GM21619 (cell line): ENCODE results near the gene LBH.
"Not testable (repeated sequence)": the region's sequence is repeated elsewhere in the genome, so short reads cannot be mapped to it uniquely, and the experiment has no call there.

Source experiments
- ATAC-seq: cut with Tn5 transposase; IDR thresholded peaks from one replicate; pipeline ENCODE4 v1.9.1; 2021; ENCODE audit not compliant: unreplicated experiment

The LBH gene

DNA sequence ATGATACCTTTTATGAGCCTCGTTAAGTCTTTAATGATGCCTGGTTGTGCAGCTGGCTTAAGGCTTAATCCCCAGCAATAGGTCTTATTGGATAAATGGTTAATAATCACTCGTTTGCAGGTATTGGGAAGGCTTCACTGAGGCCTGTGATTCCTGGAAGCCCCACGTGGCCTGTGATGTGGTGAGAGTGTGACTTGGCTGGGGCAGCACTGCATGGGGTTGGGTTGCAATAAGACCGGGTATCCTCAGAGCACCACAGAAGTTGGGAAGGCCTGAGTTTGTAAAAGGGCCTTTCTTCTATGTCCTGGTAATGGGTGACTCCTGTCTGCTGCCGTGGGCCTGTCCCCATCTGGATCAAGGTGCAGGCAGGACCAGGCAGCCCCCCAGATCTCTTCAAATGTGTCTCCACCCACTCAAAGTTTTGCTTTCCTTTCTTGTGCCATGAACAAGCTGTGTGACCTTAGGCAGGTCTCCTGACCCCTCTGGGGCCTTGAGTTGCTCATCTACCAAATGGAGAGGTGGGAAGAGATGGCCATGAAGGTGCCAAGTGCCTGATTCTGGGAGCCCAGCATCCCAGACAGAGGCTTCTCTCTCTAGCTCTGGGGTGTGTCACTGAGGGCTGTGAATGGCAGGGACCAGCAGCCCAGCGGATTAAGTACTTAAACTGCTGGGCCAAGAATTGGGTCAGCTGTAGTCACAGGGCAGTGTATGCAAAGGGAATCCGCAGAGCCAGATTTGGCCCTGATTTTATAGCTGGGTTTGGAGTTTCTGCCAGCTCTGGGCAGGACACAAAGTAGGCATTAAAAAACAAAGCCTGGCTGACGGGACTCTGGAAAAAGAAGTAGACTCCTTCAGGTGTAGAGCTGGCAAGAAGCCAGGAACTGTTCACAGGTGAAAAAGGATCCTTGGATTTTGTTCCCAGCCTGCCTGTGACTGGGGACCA, 24.4 kb downstream of the LBH start:
- ATAC-seq = no peak

DNA sequence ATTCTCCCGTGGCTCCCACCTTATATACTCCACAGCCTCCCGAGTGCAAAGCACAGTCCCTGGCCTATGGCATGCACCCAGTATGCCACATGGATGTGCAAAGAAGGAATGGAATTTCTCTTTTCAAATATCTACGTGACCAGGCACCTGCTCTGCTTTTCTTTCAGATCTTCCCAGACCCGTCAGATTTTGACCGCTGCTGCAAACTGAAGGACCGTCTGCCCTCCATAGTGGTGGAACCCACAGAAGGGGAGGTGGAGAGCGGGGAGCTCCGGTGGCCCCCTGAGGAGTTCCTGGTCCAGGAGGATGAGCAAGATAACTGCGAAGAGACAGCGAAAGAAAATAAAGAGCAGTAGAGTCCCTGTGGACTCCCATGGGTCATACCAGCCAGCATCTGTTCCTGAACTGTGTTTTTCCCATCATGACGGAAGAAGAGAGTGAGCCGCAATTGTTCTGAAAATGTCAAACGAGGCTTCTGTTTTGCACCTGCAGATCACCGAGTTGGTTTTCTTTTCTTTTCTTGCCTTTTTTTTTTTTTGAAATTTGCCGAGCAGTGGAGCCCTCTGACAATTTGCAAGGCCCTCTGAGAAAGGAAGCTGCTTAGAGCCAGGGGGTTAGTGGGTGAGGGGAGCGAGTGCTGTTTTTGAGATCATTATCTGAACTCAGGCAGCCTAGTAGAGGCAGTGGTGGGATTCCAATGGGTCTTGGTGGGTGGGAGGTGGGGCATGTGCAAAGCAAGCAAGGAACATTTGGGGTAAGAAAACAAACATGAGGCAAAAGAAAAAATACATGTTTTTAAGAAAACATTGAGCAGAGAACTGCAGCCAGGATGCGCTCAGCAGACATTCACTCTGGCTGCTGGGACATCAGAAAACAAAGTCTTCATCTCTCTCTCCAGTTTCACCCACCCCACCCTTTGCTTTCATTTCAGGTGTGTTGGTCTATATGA, 26.2 kb downstream of the LBH start:
- no peak for ATAC-seq

DNA sequence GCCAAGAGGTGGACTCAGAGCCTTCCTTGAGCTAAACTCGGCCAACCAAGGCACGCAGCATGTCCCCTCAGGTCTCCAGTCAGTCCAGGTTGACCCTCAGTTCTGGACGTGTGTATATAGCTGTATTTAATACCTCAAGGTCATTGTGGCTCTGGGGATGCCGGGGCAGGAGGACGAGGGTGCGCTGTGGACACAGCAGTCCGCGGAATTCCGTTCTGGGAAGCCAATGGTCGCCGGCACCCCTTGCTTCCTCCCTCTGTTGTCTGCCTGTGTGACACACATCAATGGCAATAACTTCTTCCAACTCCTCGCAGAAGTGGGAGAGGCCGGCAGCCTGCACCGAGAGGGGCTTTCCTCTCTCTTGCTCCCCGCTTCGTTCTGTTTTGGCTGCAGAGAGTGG, 27.7 kb downstream of the LBH start:
- no peak for ATAC-seq

DNA sequence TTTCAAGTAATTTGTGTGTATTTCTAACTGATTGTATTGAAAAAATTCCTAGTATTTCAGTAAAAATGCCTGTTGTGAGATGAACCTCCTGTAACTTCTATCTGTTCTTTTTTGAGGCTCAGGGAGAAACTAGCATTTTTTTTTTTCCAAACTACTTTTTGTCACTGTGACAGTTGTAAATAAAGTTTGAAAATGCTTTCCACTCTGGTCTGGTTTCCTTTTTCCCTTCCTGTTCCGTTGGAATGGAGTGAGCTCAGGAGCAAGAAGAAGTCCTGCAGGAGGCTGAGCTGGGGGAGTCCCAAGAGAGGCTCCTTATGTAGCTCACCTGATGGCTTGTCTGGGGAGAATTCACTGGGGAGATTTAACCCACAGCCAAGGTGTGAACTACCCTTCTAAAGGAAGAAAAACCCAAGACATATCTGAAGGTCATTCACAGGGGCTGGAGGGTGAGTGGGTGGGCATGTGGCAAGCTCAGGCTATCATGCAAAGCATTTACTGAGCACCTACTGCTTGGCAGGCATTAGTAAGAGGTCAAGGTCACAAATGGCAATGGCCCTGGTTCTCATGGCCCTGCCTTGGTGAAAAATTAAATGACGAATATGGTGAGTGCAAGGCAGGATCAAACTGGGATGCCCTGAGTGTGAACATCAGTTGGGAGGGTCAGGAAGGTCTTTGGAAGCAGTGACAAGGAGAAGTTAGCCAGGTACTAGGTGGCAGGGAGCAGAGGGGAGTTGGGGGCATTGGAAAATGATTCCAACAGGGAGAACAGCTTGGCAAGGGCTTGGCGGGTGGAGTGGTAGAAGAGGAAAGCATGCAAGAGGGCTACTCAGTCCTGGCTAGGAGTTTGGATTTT, 28.7 kb downstream of the LBH start:
- no peak for ATAC-seq

DNA sequence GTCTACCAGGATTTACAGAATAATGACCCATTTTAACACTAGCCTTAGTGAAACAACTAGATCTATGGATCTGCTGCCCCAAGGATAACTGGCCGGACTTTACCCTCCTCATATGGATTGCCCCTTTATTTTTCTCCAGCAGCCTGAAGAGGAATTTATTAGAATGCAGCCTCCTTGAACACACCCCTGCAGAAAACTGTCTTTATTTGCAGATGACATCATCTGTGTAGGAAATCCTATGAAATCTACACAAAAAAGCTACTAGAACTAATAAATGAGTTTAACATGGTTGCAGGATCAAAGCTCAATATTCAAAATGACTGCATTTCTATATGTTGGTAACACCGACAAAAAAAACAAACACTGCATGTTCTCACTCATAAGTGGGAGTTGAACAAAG, 29.6 kb downstream of the LBH start:
- no peak for ATAC-seq

DNA sequence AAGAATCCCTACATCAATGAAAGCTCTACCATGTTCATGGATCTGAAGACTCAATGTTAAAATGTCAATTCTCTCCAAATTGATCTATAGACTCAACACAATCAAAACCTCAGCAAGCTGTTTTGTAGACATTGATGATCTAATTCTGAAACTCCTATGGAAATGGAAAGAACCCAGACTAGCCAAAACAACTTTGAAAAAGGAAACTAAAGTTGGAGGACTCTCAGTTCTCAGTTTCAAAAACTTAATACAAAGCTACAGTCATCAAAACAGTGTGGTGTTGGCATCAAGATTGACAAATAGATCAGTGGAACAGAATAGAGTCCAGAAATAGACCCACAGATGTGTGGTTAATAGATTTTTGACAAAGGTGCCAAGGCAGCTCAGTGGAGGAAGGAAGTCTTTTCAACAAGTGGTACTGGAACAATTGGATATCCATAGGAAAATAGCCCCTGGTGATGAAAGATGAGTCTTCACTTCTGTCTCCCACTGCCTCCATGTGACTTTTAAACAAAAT, 30.4 kb downstream of the LBH start:
- no peak for ATAC-seq

DNA sequence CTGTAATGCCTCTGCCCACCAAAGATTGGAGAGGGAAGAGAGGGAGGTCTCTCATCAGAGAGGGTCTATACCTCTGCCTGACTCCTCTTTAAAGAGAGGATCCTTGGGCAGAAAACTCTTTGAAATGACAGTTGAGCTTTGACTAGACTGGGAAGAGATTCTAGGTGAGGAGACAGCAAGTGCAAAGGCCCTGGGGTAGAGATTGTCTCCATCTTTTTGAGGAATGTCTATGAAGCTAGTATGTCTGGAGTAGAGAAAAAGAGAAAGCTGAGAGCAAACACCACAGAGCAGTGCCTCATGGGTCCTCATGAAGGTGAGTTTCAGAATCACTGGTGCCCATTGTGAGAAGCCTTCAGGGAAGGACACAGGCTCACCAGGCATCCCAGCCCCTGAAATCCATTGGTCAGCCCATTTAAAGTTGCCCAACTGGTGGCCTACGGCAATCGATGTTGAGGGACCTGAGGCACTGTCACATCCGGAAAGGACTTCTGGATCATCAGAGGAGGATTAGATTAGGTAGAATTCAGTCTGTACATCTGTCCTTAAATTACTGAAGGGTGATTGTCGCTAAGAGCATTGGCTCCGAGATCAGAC, 31.5 kb downstream of the LBH start:
- ATAC-seq = no peak

DNA sequence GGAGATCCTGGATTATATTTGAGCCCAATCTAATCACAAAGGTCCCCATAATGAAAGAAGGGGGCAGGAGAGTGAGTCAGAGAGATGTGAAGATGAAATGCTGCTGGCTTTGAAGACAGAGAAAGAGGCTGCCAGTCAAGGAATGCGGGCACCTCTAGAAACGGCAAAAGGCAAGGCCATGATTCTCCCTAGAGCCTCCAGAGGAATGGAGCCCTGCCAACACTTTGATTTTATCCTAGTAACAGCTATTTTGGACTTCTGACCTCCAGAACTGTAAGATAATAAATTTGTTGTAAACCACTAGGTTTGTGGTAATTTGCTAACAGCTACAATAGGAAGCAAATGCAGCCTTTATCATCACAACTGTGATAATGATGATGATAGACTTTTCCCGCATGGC, 32.9 kb downstream of the LBH start:
- ATAC-seq = no peak

DNA sequence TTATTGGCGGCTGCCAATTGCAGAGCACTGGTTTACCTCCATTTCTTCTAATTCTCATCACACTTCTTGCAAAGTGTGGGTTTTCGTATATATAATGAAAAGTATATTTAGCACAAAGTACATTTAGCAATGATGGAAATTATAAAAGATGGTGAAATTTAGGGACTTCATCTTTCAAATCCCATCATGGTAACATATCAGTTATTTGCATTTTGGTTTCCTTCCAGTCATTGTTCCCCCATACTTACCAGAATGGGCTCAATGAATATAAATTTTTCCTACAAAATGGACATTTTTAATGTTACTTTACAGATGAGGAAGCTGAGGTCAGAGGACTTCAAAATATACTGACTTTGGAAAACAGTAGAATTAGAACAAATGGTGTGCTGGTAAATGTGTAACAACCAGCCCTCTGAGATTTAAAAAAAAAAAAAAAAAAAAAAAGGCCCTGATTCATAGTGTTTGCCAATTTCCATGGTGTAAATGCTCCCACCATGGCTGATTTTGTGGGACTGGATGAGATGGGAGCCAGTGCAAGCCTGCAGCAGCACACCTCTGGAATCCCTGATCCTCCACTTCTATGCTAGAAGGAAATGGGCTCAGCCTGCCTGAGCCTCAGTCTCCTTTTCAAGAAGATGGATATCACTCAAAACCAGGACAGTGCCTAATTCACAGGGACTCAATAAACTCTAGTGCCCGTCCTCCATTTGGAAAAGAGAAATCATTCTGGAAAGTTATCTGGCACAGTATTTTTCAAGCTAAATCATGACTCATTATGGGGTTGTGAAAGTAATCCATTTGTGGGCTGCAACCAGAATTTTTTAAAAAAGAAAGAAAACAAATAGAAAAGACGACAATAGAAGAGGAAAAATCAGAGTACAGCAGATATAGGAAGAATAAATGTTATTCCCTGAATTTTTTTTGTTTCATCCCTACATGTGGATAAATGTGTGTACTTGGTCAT, 34.0 kb downstream of the LBH start:
- ATAC-seq = no peak

DNA sequence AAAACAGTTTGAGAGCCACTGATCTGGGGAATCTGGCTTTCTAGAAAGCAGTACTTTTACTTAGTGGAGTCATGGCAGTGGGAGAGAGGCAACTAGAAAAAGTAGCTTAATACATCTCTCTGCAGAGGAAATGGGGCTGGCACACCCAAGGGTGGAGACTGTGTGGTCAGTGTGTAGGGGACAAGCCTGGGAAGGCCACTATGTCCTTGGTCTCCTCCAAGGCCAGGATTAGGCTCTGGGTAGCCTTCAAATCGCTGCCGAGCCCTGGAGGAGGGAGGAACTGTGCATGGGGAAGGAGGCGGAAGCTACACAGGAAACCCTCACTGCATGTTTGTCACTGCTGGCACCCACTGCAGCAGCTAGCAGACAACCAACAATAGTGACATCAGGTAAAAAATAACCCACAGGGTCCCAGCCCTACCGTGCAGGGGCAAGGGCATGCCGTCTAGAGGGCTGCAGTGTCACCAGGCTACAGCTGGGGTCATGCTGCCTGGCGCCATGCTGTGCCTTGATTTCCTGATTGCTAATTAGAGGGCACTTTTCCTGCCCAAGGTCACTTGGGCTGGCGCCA, 34.8 kb downstream of the LBH start:
- ATAC-seq = no peak

DNA sequence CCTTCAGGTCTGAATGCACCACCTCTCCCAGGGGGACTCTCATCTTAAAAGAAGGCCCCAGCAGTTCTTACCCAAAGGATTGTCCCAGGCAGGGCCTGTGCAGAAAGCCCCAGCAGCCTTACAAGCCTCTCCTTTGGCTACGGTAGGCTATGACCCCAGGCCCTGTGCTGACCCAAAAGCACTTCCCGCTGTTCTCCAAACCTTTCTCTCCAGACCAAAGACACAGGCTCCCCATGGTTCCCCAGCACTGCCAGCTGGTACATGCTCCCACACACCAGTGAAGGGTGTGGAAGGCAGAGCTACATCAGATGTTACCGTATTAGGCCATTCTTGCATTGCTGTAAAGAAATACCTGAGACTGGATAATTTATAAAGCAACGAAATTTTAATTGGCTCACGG, 35.4 kb downstream of the LBH start:
- no peak for ATAC-seq

DNA sequence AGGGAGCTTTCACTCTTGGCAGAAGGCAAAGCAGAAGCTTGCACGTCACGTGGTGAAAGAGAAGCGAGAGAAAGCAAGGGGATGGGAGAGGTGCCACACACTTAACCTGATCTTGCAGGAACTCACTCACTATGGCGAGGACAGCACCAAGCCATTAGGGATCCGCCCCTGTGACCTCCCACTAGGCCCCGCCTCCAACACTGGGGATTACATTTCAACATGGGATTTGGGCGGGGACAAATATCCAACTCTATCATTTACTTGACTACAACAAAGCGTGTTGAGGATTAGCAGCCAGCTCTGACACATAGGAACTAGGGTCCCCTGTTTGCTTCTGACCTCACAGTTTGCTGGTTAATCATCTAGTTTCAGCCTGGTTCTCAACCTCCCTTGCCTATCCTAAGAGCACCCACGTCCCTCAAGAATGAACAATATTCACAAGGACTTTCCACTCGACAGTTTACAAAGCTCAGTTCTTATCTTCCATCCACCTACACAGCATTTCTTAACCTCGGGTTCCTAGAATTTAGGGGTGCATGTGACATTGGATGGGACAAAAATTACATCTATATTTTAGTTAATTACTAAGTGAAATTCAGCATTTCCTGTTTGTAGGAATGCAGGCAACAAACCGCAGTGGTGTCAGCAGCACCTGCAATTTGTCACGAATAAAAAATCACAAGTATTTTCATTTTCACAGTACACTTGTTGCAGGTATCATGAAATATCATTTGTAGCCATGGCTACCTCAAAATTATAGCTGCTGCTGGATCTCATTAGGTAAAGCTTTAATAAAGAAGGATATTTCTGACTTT, 36.0 kb downstream of the LBH start:
- no peak for ATAC-seq

DNA sequence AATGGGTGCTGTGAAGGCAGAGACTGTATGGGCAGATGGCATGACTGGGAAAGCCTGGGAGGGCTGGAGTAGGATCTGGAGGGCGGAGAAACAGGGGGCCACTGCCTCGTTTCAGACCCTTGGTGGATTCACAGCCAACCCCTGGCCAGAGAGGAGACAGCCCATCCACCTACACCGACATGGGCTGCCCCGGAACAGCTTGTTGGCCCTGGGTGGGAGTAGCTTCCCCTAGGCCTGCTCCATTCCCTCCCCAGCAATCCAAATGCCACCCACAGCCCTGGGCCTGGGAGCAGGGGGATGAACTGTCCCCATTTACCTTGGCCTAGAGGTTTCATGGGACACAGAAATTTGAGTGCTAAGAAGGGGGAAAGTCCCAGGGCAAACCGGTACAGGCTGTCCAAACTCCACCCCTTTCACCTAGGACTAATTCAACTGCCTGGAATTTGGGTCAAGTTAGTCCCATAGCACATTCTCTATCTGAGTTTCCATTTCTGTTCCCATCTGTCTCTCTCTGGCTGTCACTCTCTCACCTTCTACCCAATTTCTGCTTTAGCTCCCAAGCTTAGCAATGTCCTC, 37.0 kb downstream of the LBH start:
- no peak for ATAC-seq

DNA sequence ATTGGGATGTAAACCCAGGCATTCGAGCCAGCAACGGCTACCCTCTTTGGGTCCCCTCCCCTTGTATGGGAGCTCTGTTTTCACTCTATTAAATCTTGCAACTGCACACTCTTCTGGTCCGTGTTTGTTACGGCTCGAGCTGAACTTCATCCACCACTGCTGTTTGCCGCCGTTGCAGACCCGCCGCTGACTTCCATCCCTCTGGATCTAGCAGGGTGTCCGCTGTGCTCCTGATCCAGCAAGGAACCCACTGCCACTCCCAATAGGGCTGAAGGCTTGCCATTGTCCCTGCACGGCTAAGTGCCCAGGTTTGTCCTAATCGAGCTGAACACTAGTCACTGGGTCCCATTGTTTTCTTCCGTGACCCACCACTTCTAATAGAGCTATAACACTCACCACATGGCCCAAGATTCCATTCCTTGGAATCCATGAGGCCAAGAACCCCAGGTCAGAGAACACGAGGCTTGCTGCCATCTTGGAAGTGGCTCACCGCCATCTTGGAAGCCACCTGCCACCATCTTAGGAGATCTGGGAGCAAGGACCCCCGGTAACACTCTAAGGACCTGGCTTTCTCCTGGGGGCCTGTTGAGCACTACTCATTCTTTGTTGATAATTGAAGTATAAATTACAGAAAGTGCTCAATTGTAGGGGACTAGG, 37.9 kb downstream of the LBH start:
- ATAC-seq = not testable (repeated sequence)

DNA sequence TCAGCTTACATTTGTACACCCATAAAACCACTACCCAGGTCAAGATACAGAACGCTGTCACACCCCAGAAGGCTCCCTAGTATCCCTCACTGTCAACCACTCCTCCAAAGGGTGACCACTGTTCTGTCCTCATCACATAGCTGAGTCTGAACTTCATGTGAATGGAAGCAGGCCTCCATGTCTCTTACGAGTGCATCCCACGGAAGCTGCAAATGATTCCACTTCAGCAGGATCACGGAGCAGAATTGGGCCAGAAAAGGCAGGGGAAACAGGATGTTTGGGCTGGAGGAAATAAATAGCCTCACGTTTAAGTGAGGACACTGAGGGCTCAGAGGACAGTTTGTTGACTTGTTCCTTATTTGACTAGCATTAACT, 38.4 kb downstream of the LBH start:
- ATAC-seq = no peak

DNA sequence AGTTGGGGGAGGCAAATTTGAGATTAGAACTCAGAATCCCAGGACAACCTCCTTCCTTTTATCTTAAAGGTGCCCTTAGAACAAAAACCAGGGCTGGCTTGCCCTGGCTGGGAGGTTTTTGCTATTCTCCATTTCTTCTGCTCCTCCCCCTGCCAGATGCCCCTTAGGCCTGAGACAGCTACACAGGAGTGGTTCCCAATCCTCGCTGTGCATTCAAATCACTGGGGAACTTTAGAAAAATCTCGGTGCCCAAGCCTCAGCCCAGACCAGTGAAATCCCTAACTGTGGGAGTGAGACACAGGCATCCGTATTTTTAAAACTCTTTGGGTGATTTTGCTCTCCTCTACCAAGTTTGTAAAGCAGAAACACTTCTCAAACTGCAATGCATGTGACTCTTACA, 38.8 kb downstream of the LBH start:
- no peak for ATAC-seq

DNA sequence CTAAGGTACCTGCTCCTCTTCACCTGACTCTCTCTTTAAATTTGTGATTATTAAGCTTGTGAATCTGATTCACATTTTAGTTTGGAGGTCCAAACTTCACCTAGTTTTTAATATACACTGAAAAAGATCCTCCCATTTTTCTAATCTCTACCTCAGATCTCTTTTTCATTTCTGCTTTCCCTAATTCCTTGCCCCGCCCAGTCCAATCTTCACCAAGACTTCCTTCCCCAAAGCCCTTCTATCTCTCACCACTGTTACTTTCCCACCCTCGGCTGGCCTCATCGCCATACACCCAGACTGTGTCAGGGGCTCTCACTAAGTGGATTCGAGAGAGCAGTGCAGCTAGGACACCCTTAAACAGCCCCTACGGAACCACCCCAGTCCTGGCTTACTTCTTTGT, 40.0 kb downstream of the LBH start:
- no peak for ATAC-seq
